Skin epidermis (tissue), 12 donors: ENCODE measurements around the gene VSIG10.
"Not testable (repeated sequence)": the region's sequence is repeated elsewhere in the genome, so short reads cannot be mapped to it uniquely, and the experiment has no call there.

Experiments
- H3K27ac ChIP-seq, 21 experiments: fragments of 200-600 bp; sonication (generic) in 11 of 21; one replicate each; pipeline ENCODE4 v1.5.0; 2020; ENCODE audit warnings: mild to moderate bottlenecking in 3 of 21, inconsistent platforms in 2 of 21, moderate library complexity in 2 of 21
- H3K4me3 ChIP-seq, 7 experiments: fragments of 200-600 bp; sonication (generic) in 2 of 7; one replicate each; pipeline ENCODE4 v1.5.0; 2020; ENCODE audit warnings: inconsistent platforms in 2 of 7, mild to moderate bottlenecking in 2 of 7, moderate library complexity in 1 of 7

VSIG10 gene

GRCh38 chr12:118038137-118038536 lies 65.7 kb downstream of the VSIG10 start:
- H3K27ac ChIP-seq: no peak overlapping the region
- H3K4me3 ChIP-seq: no peak overlapping the region

- Histone ChIP-seq H3K27ac (no peak overlapping the region), H3K4me3 (no peak overlapping the region)
Measured at GRCh38 chr12:118036672-118037411, 67.0 kb downstream of the VSIG10 start.

GRCh38 chr12:118035190-118036041 lies 68.4 kb downstream of the VSIG10 start:
- no peak overlapping the region for H3K27ac ChIP-seq
- no peak overlapping the region for H3K4me3 ChIP-seq

GRCh38 chr12:118034429-118035189 lies 69.2 kb downstream of the VSIG10 start:
- no peak overlapping the region for H3K4me3 ChIP-seq
- peak overlapping the region in 3 of 21 experiments; percentile 37 to 51 (median 38) for H3K27ac ChIP-seq

- no peak overlapping the region for H3K4me3 ChIP-seq
- peak overlapping the region in 6 of 21 experiments; percentile 11 to 51 (median 32) for H3K27ac ChIP-seq
Measured at GRCh38 chr12:118033902-118034301, 69.9 kb downstream of the VSIG10 start.

GRCh38 chr12:118033323-118033722 lies 70.5 kb downstream of the VSIG10 start:
- Histone ChIP-seq H3K27ac (peak overlapping the region in 3 of 21 experiments; percentile 11 to 27 (median 21)), H3K4me3 (no peak overlapping the region)

DNA sequence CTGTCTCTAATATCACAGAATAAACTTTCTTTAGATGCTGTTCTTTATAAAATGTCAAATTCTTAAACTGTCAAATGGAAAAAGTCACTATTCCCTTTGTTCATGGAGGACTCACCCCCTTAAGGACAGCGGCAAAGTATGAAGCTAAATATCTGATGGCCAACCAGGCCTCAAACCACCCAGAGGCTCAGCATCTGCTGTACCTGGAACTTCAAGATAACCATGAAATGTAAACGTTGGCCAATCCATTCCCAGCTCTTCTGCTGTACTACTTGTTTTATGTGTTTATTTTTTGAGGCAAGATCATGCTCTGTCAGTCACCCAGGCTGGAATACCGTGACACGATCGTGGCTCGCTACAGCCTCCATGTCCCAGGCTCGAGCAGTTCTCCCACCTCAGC lies 71.6 kb downstream of the VSIG10 start:
- H3K27ac ChIP-seq: no peak overlapping the region
- H3K4me3 ChIP-seq: no peak overlapping the region

- Histone ChIP-seq H3K4me3 (no peak overlapping the region), H3K27ac (no peak overlapping the region)
Measured at GRCh38 chr12:118029166-118029565, 74.6 kb downstream of the VSIG10 start.

DNA sequence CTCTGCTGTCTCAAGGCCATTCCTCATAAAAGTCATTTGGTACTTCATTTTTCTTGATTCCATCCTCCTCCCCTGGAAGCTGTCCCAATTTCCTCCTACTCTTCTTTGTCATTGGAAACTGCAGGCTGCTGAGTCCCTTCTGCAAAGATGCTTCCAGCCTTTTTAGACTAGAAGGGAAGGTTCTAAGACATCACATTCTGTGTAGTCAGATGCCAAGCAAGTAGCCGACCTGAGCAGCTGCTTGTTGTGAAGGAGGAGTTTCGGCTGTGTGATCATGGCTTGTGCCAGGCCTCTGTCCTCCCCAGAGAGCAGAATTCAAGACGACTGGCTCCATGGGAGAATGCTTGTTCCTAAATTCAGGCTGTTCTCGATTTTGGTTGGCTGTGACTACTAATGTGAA lies 78.6 kb downstream of the VSIG10 start:
- no peak overlapping the region for H3K4me3 ChIP-seq
- no peak overlapping the region for H3K27ac ChIP-seq

DNA sequence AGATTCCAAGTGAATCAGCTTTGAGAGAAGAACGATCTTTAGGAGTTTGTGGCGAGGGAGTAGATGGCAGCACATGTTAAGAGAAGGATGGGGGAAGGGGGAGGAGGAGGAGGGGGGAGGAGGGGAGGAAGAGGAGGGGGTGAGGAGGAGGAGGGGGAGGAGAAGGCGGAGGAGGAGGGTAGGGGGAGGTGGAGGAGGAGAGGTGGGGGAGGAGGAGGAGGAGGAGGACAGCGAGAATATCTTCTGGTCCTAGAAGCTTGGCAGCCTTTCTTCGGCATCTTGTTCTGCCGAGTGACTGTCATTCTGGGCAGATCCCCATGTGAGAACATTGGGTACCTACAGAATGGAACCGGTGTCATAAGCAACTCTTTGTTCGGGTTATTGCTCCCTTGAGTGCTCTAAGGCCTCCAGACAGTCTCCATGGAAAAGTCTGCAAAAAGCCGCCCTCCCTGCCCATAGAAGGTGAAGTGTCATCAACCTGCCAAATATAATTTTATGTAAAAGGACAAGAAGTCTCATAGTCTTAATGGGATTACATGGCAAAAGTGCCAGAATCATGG lies 80.4 kb downstream of the VSIG10 start:
- Histone ChIP-seq H3K4me3 (no peak overlapping the region), H3K27ac (no peak overlapping the region)

GRCh38 chr12:118022728-118023109 lies 81.1 kb downstream of the VSIG10 start:
- Histone ChIP-seq H3K27ac (no peak overlapping the region), H3K4me3 (no peak overlapping the region)

DNA sequence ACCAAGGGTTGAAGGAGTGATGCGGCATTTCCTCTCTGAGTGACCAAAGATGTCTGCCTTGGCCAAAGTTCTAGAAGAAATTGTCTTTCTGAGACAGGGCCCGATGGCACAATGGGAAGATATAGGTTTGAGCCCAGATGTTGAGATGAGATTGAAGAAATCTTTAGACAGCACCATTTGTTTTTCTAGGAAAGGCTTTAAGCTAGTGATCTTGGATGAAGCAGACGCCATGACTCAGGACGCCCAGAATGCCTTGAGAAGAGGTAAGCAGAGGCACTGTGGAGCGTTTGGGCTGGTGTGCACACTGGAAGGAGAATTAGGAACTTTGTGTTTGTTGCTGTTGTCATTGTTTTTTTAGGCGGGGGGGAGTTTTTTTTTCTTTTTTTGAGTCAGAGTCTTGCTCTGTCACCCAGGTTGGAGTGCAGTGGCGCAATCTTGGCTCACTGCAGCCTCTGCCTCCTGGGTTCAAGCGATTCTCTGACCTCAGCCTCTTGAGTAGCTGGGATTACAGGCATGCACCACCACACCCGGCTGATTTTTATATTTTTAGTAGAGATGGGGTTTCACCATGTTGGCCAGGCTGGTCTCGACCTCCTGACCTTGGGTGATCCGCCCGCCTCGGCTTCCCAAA lies 81.6 kb downstream of the VSIG10 start:
- H3K4me3 ChIP-seq, H3K27ac ChIP-seq: not testable (repeated sequence)

GRCh38 chr12:118020036-118020435 lies 83.8 kb downstream of the VSIG10 start:
- Histone ChIP-seq H3K27ac (no peak overlapping the region), H3K4me3 (no peak overlapping the region)

DNA sequence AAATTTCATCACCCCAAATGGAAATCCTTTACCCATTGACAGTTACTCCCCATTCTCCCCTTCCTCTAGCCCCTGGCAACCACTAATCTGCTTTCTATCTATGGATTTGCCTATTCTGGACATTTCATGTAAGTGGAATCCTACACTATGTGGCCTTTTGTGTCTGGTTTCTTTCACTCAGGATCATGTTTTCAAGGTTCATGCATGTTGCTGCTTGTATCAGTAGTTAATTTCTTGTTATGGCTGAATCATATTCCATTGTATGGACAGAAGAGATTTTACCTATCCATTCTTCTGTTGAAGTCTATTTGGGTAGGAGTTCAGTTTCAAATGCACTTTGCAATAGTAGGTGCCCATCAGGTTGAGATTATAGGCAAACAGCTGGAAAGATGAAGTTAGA lies 85.9 kb downstream of the VSIG10 start:
- no peak overlapping the region for H3K4me3 ChIP-seq
- H3K27ac ChIP-seq: peak overlapping the region in 1 of 21 experiments; percentile 72

- H3K4me3 ChIP-seq: peak within 1 kb of the TSS; percentile 59 to 98 (median 77)
- peak within 1 kb of the TSS; percentile 36 to 87 (median 72) for H3K27ac ChIP-seq
Measured at GRCh38 chr12:118016424-118017264, 87.2 kb downstream of the VSIG10 start, which contains the start of gene RFC5. Gene RFC5 (plus strand): TSS chr12:118016703. CDS start chr12:118016828, 125 bp downstream.

GRCh38 chr12:118015944-118016343 lies 87.9 kb downstream of the VSIG10 start:
- H3K27ac ChIP-seq: no peak overlapping the region
- H3K4me3 ChIP-seq: peak overlapping the region in 6 of 7 experiments; percentile 59 to 98 (median 78)

DNA sequence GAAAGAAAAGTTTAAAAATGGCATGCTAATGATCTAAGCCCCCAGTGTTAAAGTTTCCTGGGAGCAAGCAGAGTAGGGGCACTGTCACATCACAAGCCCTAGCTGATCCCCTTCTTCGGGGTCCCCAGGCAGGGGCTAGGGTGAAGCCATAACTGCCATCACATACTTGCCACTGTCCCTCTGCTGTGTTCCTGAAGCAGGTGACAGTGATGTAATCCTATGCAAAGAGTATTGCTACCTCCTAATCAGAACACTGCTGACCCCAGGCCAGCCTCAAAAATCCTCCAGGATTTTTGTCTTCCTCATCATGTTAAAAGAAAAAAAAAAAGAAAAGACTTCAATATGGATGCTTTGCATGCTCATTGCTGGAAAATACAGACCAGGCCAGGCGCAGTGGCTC lies 88.5 kb downstream of the VSIG10 start:
- Histone ChIP-seq H3K27ac (no peak overlapping the region), H3K4me3 (no peak overlapping the region)
